Stimulated activated CD8-positive, alpha-beta memory T cell treated with anti-CD3 and anti-CD28 coated beads, Interleukin-4, amount 100 ng/mL, for 1 hour (primary cell): ENCODE measurements around the gene PANK2.
"Not testable (repeated sequence)": the region's sequence is repeated elsewhere in the genome, so short reads cannot be mapped to it uniquely, and the experiment has no call there.

ENCODE experiments used
- DNase-seq, 2 donors: peaks; one replicate each; pipeline ENCODE4 v3.0.0-alpha.2; 2020; ENCODE audit warnings: low read depth in 2 of 2, low spot score in 1 of 2

The PANK2 gene

DNA sequence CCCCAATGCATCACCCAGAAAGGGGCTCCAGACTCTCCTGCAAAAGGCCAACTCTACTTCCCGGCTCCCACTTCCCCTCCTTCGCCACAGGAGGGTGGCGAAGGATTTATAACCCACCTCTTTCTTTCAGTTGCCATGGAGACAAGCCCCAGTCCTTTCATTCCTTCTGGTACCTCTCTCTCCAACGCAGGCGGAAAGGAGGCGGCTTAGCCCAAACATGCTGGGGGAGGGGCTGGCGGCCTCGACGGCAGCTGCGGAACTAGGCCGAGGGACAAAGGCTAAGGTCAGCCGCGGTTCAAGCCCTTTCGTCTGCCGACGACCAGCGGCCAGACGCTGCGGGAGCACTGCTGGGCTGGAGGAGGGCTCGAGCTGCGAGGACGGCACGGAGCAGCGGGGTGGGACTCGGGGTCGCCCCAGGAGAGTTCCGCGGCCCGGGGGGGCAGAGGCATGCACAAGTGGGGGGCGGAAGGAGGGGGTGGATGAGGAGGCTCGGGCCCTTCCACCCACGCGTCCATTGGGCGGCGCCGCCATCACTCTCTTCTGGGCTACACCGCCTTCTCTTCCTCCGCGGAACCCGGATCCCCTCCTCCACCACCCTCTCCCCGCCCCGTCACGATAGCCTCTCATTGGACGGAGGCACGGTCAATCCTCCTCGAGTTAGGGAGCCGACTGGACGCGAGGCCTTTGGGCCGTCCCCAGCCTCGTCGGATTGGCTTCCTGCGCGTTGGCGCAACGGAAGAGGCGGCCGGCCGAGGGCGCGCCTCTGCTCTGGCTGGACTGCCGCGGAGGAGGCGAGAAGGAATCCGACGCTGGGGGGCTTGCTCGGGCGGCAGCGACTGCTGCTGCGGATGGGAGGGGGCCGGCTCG lies at the start of gene PANK2:
Gene PANK2 (plus strand): TSS at position 766 of the 867 bp plus-strand sequence.
- peak; percentile 90 to 96 for DNase-seq

DNA sequence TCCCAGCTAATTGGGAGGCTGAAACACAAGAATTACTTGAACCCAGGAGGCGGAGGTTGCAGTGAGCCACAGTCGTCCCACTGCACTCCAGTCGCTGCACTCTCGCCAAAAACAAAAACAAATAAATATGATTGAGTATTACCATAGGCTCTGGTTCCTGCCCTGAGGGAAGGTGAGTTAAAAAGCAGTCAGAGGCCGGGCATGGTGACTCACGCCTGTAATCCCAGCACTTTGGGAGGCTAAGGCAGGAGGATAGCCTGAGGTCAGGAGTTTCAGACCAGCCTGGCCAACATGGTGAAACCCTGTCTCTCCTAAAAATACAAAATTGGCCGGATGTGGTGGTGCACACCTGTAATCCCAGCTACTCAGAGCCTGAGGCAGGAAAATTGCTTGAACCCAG lies 49.0 kb upstream of the PANK2 start:
- DNase-seq, result not testable (repeated sequence)

DNA sequence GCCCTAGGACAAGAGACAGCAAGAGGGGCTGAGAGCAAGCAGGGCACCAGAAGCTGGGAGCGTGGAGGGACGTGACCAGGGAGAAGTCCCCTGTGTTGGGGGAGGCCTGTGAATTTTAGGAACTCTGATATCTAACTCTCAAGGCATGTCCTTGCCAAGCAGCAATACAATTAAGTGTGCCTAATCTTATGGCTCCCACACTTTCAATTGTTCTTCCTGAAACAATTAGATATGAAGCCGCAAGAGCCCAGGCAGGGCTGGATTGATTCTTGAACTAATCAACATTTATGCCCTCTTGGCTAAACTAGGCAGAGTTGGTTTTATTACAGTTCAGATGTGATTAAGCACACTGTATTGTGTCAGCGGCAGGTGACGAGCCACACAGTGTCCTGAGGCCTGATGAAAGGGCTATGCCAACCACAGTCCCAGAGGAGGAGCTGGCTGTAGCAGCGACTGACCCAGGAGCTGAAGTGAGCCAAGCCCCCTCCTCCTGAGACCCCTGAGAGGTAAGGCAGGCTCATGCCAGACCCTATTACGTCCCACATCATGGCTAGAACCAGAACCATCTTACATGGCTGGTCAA lies 46.7 kb upstream of the PANK2 start:
- DNase-seq, result no peak

DNA sequence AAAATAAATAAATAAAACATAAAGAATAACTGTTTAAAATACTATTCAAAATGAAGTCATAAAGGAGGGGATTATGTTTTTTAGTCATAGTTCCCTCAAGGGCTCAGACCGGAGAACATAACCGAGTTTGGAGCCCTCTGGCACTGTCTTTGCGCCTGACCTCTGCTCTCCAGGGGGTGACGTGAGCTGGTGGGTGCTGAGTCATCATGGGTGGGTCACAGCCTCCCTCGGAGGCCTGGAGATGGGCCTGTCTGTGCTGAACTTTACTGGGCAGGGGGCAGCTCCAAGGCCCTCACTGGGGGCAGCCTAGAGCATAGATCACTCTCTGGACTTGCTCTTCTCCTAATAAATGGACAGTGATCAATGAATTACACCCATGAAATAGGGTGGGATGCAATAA lies 45.7 kb upstream of the PANK2 start:
- no peak for DNase-seq

DNA sequence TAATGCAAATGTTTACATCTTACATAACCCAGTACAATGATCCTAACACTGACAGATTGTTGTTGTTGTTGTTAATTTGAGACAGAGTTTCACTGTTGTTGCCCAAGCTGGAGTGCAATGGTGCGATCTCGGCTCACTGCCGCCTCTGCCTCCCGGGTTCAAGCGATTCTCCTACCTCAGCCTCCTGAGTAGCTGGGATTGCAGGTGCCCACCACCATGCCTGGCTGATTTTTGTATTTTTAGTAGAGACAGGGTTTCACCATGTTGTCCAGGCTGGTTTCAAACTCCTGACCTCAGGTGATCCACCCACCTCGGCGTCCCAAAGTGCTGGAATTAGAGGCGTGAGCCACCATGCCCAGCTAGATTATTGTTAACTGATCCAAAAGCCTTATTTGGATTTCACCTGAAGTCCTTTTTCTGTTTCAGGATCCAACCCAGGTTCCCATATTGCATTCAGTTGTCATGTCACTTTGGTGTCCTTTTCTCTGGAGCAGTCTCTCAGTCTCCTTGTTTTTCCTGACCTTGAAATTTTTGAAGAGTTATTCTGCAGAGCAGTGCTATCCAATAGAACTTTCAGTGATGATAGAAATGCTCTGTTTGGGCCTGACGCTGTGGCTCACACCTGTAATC lies 45.1 kb upstream of the PANK2 start:
- DNase-seq, result not testable (repeated sequence)

DNA sequence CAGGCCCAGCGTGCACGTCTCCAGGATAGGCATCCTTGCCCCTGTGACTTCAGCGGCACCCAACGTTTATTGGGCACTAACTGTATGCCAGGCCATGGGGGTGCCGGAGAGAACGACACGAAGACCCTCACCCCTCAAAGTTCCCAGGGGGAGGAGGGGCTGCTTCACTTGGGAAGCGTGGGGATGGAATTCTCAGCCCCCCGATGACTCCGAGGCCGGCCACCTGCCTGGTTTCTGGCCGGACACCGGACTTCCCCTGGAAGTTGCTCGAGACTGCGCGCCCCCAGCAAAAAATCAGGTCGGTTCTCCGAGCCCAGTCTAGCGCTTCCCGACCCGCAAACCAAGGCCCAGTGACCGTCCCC lies 42.8 kb upstream of the PANK2 start:
- DNase-seq, result no peak

DNA sequence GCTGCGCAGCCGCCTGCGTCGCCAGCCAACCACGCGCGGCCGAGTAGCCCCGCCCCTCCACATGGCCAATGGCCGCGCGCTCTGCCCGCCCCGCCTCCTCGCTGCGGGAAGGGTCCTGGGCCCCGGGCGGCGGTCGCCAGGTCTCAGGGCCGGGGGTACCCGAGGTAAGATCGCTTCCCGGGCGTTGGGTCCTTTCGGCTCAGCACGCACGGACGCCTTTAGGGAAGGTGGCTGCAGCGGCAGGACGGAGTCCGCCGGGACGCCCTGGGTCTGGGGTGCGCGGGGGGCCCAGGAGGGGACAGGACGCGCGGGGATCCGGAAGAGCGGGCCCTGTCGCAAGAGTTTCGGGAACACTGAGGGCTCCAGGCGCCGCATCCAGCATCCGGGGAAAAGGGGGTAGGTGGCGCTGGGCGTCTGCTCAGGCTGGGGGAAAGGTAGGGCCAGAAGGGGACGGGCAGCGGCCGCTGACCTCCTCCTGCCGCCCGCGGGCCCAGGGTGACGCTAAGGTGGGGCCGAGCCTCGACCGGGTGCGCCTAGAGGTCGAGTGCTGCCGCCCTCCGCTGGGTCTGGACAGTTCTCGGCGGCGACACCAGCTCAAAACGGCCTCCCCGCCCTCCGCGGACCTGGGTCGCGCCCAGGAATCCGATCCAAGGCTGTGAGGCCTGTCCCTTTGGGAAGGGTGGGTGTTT lies 42.3 kb upstream of the PANK2 start, which contains the start of gene MAVS:
Gene MAVS (plus strand): TSS at position 95 of the 689 bp plus-strand sequence. CDS start 7,791 bp downstream, outside the sequence.
- peak; percentile 67 to 73 for DNase-seq

DNA sequence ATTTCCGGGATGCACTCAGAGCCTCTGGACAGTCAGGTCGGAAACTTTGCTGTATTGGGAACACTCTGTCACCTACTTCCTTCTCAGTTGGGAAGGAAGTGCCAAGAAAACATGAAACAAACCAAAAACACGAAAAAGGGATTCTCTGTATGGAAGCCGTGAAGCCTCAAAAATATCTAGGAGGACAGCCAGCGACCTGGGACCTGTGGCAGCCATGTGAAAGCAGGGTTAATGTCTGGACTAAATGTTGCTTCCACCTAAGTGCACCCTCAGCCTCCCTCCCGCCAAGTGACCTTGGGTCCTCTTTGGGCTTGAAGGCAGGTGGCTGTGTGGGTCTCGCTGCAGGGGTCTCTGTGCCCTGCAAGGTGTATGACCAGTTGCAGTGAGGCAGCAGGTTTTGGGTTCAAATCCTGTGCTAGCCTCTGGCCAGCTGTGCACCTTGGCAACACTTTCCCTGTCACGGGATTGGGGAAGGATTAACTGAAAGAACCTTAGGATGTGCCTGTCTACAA lies 41.7 kb upstream of the PANK2 start:
- DNase-seq, result no peak

DNA sequence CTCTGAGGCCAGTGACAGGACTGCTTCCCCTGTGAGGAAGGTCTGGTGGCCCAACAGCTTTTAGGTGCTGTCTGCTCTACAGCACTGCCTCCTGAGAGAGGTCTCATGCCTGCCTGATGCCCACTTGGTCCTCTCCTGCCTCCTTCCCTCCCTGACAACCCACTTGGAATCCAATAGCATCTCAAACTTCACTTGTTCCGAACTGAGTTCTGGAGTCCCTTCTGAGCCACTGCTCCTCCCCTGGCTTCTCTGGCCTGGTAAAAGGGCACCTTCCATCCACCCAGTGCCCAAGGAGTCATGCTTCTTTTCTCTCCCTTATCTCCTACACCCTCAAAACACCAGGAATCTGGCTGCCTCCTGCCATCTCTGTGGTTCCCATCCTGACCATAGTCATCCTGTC lies 40.6 kb upstream of the PANK2 start:
- no peak for DNase-seq

DNA sequence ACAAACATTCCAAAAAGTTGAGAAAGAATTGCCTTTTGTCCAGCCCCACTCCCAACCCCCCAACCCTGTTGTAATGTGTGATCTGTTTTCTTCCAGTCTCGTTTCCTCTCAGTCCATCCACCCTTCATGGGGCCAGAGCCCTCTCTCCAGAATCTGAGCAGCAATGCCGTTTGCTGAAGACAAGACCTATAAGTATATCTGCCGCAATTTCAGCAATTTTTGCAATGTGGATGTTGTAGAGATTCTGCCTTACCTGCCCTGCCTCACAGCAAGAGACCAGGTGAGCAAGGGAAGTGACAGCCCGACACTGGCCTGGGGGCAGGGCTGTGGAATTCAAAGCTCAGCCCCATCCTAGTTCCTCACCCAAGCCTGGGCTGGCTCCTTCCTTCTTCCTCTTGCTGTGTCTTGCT lies 34.7 kb upstream of the PANK2 start:
- DNase-seq, result no peak

DNA sequence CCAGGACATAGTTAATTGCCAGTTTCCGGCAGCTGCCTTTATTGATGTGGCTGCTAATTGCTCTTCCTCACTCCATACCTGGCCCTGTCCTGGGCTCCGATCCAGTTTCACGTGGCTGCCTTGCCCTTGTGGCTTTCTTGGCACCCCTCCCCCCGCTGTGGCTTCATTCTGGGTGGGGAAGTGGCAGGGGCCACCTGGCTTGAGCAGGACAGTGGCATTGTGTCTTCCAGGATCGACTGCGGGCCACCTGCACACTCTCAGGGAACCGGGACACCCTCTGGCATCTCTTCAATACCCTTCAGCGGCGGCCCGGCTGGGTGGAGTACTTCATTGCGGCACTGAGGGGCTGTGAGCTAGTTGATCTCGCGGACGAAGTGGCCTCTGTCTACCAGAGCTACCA lies 31.8 kb upstream of the PANK2 start:
- no peak for DNase-seq

DNA sequence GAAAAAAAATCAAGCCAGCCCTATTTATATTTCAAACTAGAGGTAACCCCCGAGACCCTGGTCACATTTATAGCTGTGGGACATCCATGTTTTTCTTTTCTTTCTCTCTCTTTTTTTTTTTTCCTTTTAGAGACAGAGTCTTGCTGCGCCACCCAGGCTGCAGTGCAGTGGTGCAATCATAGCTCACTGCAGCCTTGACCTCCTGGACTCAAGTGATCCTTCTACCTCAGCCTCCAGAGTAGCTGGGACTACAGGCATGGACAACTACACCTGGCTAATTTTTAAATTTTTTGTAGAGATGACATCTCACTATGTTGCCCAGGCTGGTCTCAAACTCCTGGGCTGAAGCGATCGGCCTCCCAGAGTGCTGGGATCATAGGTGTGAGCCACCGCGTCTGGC lies 30.5 kb upstream of the PANK2 start:
- no peak for DNase-seq

DNA sequence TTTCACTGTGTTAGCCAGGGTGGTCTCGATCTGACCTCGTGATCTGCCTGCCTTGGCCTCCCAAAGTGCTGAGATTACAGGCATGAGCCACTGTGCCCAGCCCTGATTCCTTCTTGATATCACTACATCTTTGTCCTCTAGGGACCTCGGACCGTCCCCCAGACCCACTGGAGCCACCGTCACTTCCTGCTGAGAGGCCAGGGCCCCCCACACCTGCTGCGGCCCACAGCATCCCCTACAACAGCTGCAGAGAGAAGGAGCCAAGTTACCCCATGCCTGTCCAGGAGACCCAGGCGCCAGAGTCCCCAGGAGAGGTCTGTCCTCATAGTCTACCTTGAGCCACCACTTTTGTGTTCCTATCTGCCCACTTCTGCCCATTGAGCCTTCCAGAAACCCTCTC lies 28.0 kb upstream of the PANK2 start:
- DNase-seq, result no peak

DNA sequence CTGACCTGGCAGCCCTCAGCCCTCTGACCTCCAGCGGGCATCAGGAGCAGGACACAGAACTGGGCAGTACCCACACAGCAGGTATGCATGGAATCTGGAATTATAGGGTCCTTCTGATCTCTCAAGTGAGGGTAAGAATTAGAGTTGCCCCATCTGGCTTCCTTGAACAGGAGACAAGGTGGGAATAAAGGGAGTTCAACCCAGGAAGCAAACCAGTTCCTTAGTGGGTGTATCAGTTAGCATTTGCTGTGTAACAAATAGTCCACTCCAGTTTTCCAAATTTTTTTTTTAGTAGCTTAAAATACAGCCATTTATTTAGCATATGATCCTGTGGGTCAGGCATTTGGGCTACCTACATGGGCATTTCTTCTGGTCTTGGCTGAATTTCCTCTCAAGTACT lies 26.9 kb upstream of the PANK2 start:
- DNase-seq, result no peak

DNA sequence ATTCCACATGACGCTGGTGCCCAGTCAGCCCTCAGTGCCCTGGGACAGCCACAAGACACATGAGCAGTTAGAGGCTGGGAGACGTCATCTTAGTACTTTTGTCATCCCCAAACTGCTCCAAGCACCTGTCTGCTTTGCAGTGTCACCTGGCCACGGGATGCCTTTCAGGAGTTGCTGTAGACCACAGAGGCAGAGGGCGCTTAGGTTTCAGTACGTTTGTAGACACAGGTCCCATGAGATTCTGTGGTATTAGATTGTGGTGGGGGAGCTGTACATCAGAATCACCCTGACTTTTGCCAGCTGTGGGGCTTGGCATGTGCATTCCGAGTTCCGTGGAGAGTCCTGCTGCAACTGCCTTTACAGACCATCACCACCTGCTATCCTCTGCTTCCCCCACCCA lies 25.9 kb upstream of the PANK2 start:
- no peak for DNase-seq

DNA sequence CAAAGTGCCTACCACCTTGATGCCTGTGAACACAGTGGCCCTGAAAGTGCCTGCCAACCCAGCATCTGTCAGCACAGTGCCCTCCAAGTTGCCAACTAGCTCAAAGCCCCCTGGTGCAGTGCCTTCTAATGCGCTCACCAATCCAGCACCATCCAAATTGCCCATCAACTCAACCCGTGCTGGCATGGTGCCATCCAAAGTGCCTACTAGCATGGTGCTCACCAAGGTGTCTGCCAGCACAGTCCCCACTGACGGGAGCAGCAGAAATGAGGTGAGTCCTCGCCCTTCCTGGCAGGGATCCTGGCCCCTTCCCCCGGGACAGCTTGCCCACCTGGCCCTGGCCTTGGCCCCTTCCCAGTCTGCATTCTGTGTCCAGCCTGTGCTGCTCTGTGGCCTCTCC lies 24.7 kb upstream of the PANK2 start:
- DNase-seq, result no peak

DNA sequence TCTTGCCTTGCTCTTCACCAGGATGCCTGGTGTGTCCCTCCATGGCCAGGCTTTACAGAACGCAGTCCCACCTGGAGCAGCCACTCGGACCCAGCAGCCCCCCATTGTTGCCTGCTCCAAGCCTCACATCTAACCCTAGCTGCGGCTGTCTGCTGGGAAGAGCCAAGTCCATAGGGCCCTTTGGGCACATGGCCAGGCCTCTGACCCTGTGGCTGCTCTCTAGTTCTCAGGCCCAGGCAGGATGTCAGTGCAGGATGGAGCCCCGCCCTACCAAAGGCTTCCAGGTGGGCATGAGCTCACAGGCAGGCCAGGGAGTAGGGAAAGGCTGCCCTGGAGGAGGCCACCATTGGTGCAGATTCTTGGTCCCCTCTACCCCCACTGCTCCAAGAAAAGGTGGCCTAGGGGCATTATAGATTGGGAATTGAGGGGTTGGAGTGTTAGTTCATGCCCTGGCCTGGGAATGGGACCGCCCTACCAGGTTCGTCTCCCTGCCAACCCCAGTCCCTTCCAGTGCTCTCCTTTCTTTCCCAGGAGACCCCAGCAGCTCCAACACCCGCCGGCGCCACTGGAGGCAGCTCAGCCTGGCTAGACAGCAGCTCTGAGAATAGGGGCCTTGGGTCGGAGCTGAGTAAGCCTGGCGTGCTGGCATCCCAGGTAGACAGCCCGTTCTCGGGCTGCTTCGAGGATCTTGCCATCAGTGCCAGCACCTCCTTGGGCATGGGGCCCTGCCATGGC lies 23.9 kb upstream of the PANK2 start:
- DNase-seq, result no peak

DNA sequence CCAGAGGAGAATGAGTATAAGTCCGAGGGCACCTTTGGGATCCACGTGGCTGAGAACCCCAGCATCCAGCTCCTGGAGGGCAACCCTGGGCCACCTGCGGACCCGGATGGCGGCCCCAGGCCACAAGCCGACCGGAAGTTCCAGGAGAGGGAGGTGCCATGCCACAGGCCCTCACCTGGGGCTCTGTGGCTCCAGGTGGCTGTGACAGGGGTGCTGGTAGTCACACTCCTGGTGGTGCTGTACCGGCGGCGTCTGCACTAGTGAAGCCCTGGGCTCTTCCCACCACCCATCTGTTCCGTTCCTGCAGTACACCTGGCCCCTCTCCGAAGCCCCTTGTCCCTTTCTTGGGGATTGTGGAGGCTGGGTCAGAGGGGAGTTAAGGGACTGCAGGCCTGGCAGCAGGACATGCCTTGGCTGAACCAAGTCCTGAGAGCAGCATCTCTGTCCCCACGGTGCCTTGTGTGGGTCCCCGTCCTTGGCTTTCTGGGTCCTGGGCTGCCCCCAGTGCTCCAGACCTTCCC lies 23.2 kb upstream of the PANK2 start:
- DNase-seq, result no peak

DNA sequence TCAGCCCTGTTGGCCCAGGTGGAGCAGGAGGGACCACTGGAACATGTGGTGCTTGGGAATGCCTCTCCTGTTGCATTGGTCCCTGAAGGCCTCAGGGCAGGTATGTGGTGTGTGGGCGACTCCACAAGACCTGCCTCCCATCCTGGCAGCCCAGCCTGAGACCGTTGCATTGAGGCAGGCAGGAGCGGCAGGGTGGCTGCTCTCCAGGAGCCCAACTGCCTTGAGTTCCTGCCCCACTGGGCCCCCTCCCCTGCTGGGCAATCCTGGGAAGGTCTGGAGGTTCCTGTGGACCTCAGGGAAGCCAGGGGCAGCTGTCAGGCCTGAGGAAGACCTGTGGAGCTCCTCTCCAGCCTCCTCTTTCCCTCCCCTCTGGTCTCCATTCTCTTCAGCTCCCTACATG lies 22.7 kb upstream of the PANK2 start:
- DNase-seq, result no peak

DNA sequence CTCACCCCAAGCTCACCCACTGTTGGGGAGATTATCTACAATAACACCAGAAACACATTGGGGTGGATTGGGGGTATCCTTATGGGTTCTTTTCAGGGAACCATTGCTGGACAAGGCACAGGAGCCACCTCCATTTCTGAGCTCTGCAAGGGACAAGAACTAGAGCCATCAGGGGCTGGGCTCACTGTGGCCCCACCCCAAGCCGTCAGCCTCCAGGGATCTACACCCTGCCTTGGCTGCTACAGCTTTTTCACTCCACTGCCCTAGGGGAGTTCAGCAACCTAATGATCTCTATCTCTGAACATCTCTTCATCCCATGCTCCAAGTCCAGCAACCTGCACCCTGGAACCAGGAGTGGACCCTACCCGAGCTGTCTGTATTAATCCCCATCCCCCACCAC lies 21.4 kb upstream of the PANK2 start:
- DNase-seq, result no peak
